Measurements from ENCODE around the gene CTH. TPM values are rescaled to one million over a fixed set of nuclear protein-coding genes. Genes with fewer than 3 reads are reported as not detected.

Gene CTH
- polyA plus RNA-seq, 3 donors, result 5.5 to 8.6 (median 6.8) TPM

GRCh38 chr1:70483342-70483741 is 72.3 kb downstream of the CTH start:
- 87 to 91% (median 90%) methylated on average over 4 of the region's 4 CpGs for WGBS, 3 donors
- no peak overlapping the region for H3K27ac ChIP-seq (ENCODE audit: low read depth, low read length)

- H3K27ac ChIP-seq (ENCODE audit: low read depth, low read length), result no peak overlapping the region
- 62 to 66% (median 62%) methylated on average over 4 of the region's 4 CpGs for WGBS, 3 donors
Measured at GRCh38 chr1:70485624-70486023, 74.6 kb downstream of the CTH start.

DNA sequence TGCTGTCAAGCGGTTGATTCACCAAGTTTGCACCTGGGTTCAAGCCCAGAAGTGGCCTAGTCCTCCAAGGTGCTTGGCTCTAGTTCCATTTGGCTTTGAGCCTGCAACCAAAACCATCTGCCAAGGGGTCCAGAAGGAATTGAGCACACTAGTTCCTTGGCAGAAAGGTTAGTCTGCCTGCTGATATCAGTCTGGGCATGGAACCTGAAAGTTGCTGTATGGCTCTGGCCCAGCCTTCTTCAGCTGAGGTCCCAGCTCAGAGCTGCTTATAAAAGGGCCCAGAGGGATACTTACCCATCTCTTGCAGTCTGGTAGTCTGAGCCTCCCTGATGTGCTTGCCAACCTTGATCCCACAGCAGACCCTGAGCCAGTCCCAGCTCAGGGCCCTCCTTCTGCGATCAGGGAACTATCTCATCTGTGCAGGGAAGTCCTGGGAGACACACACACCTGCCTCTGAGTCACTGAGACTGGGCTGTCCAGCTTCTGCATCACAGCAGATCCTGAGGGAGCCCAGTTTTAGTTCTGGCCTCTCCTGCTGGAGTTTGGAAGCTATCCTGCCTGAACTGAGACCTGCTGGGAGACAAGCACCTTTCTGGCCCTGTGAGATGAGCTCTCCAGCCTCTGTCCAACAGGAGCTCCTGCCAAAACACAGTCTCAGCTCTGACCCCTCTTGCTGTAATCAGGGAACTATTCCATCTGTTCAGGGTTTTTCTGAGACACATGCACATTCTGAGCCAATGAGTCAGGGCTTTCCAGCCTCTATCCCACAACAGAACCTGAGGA is 75.8 kb downstream of the CTH start:
- WGBS, 3 donors, result 41 to 79% (median 72%) methylated on average over 2 of the region's 2 CpGs
- H3K27ac ChIP-seq (ENCODE audit: low read depth, low read length), result no peak overlapping the region

- no peak overlapping the region for H3K27ac ChIP-seq (ENCODE audit: low read depth, low read length)
- 91 to 98% (median 92%) methylated on average over 2 of the region's 2 CpGs for WGBS, 3 donors
Measured at GRCh38 chr1:70487459-70487815, 76.4 kb downstream of the CTH start.

- WGBS, 3 donors, result 51 to 69% (median 68%) methylated on average over 6 of the region's 6 CpGs
- no peak overlapping the region for H3K27ac ChIP-seq (ENCODE audit: low read depth, low read length)
Measured at GRCh38 chr1:70487910-70488665, 77.0 kb downstream of the CTH start.

Other genes starting within 250 kb of the CTH start
- 1 to 10 TPM; 3.0 to 9.3 (median 5.7) TPM for gene LRRC40, start 205.7 kb upstream of the CTH start, polyA plus RNA-seq
- gene SRSF11, start 189.9 kb upstream of the CTH start, polyA plus RNA-seq, result 100 to 1,000 TPM in 1 of 3 donors, 10 to 100 TPM in 2; 62.9 to 110 (median 80.0) TPM
- gene ANKRD13C, start 56.5 kb upstream of the CTH start, polyA plus RNA-seq, result 10 to 100 TPM in 2 of 3 donors, 1 to 10 TPM in 1; 4.9 to 13.8 (median 10.6) TPM